Astrocyte of the hippocampus (primary cell): ENCODE data around the gene TMEM51.
A peak's percentile ranks its signal among the peaks of the same experiment; 100 is the strongest.

Experiments
- DNase-seq: peaks from one replicate; pipeline ENCODE4 v3.0.0; 2011; ENCODE audit warnings: low read depth, low spot score

The TMEM51 gene

DNA sequence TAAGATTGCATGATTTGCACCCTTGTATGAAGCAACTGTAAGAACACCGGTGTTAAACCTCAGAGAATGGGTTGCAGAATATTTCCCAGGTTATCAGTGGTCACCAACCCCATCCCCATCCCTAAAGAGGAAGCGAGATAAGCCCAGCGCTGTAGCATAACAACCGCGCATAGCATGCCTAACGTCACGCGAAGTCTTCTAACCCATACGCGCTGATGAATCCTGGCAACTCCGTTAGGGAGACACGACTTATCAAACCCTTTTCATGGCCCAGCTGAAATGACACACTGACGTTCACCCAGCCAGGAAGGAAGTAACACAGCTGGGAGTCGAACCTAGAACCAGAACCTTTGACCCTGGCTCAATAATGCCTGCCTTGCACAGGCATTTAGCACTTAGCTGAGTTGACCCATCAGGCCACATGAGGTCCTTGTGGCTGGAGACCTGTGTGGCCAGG is 24.2 kb downstream of the TMEM51 start:
- no peak for DNase-seq

DNA sequence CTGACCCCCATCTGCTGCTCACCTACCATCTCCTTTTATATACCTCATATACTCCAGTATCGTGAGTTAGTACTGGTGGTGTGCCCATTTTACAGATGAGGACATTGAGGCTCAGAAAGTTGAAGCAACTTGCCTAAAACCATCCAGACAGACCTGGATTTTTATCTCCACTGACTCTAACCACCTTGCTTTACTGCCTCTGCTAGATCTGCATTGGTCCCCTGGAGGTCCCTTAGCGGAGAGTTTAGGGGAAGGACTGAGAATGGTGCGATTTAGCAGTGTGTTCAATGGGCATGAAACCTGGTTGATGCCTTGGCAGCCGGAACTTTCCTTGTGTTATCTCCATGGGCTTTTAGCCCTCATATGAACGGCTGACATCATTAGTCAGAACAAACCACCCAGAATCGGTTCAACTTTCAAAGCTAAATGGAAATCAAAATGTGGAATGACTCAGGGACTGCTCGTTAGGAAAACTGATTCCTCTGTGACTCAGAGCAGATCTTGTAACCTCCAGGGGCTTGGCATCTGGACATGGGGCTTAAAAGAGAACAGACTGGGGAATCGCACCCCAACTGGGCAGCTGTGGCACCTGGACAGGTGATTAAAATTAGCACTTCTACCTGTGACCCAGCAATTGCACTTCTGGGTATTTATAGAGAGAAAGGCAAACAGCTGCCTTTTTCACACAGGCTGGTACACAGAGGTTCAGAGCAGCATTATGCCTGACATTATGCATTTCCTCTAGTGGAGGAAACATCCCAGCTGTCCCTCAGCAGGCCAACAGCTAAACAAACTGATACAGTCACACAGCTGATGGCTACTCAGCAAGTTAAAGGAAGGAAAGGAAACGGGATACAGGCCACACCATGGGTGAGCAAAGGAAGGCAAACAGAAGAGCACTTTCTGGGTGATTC is 25.3 kb downstream of the TMEM51 start:
- peak; percentile 92 for DNase-seq

DNA sequence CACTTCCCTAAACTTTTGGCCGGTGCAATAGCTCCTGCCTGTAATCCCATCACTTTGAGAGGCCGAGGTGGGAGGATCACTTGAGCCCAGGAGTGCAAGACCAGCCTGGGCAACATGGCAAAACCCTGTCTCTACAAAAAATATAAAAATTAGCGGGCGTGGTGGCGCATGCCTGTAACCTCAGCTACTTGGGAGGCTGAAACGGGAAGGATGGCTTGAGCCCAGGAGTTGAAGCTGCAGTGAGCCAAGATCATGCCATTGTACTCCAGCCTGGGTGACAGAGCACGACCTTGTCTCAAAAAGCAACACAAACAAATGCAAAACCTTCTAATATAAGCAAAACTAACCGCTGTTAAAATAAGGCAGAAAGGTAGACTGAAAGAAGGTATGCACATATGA is 25.9 kb downstream of the TMEM51 start:
- no peak for DNase-seq

DNA sequence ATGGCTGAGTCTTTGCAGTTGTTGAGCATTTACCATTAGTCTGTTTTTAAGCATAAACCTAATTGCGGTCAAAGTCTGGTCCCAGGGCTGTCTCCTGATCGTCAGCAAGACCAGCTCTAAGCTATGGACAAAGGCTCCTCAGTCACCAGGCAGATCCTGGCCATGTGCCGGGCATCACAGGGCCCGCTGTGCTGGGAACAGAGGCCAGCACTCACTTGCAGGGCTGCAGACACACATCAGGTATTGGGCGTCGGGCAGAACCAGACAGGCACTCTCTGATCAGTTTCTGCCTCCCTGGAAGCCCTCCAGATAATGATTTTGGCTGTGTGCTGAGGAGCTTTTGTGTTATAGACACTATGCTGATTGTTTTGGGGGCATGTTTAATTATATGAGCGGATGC is 26.6 kb downstream of the TMEM51 start:
- peak; percentile 41 for DNase-seq

DNA sequence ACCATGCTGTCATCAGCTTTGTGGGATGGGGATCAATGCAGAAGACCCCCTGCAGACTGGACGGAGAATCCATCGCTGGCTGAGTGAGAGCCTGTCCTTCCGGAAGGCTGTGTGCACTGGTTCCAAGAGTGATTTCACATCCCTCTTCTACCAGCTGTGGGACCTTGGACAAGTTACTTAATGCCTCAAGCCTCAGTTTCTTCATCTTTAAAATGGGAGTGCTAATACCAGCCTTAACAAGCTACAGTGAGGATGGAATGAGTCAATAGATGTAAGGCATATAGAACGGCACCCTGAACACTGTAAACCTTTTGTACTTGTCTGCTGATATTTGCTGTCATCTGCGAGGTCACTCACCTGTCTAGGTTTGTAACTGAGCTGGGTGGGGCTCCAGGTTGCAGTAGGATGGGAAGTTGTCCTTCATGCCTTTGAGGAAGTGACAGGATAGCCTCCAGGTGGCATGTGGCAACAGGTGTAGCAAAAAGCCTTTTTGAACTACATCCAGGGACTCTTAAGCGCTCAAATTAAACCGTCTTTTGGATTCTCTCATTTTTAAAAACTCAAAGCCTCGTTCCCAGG is 27.5 kb downstream of the TMEM51 start:
- DNase-seq = no peak

DNA sequence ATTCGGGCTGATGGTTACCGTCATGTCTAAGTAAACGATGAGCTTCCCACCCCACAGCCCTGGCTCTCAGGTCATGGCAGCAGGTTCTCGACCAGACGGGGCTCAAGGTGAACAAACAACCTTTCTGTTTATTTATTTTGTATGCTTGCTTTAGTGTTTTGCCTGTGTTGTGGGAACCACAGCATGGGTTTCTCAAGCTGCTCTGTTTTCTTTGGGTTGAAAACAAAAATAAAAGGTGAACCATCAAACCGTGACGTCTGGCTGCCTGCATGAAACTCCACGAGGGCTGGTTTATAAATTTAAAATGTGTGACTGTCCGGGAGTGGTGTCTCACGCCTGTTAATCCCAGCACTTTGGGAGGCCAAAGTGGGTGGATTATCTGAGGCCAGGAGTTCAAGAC is 28.0 kb downstream of the TMEM51 start:
- no peak for DNase-seq

DNA sequence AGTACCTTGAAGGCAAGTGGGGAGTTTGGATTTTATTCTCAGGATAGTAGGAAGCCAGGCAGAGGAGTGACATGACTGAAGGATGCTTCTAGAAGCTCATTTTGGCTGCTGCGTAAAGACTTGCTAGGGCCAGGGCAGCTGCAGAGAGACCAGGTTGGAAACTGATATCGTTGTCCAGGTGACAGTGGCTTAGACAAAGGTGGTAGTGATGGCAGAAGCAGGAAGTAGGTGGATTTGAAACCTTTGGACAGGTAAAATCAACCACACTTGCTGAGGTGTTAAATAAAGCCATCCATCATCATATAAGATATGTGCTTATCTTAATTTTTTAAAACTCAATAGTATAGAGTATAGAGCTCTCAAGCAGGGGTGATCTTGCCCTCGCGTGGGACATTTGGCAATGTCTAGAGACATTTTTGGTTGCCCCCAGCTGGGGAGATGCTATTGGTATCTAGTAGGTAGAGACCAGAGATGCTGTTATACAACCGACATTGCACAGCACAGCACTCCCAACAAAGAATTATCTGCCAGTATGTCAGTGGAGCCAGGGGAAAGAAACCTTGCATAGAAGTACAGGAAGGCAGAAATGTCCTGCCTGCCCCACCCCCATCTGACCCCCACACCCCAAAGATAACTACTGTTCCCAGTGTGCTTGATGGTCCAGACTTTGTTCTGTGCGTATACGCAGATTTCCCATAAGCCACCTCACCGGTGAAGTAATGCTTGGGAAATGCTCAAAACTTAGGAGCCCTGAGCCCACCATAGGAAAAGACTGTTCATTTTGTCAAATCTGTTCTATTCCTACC is 31.1 kb downstream of the TMEM51 start:
- DNase-seq = no peak

DNA sequence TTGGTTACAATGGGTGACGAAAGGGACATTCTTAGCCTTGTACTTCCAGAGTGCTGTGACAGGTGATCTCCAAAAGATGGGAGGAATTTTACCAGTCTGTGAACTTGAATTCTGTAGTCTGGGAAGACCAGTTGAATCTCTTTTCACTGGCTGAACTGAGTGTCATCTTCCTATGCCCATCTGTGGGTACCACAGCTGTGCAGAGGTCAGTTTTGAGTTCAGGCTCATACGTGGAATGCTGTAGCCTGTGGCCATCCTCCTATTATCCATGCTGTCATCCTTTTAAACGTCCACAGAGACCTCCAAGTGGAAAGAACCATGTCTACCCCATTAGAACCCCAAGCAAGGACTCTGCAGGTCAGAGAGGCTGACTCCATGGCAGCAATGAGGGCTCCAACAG is 32.1 kb downstream of the TMEM51 start:
- DNase-seq = no peak

DNA sequence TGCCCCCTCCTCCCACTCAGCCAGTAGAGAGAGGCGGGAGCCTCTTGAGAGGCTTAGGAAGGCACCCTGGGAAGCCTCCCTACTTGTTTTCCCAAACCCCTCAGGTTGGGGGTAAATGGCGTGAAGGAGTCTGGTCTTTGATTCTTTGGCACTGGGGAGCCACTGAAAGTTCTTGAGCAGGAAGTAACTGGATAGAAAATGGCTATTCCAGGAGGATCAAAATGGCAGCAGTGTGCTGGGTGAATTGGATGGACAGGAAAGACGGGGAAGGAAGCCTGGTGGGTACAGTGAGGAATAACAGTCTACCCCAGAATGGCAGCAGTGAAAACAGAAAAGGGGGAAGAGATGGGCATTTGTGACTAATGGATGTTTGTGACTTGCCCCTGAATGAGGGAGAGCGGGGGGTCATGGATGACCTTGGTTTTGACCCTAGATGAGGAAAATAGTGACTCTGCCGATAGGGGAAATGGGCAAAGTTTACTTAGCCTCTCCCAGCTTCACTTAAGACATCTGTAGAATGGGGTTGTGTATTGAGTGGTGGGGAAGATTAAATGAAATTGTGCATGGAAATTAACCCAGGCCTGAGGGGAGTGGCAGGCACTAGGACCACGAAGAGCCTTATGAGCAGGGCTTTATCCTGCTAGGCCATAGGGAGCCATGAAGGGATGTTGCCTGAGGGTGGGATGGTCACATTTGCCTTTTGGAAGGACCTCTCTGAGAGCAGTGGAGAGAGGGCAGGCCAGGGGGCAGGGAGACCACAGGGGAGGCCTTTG is 32.7 kb downstream of the TMEM51 start:
- no peak for DNase-seq

DNA sequence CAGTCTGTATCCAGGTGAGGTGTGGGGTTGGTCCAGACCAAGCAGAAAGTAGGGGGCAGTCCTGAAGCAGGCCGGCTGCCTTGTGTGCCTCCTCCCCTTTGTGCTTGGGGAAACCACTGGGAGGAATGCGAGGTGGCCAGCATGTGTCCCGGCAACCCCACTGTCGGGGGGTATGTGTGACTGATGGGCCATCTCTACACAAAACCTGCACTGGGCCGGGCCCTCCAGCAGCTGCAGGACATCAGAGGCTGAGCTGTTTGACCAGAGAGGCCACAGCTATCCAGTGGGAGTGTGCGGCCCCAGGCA is 33.3 kb downstream of the TMEM51 start:
- DNase-seq = no peak

DNA sequence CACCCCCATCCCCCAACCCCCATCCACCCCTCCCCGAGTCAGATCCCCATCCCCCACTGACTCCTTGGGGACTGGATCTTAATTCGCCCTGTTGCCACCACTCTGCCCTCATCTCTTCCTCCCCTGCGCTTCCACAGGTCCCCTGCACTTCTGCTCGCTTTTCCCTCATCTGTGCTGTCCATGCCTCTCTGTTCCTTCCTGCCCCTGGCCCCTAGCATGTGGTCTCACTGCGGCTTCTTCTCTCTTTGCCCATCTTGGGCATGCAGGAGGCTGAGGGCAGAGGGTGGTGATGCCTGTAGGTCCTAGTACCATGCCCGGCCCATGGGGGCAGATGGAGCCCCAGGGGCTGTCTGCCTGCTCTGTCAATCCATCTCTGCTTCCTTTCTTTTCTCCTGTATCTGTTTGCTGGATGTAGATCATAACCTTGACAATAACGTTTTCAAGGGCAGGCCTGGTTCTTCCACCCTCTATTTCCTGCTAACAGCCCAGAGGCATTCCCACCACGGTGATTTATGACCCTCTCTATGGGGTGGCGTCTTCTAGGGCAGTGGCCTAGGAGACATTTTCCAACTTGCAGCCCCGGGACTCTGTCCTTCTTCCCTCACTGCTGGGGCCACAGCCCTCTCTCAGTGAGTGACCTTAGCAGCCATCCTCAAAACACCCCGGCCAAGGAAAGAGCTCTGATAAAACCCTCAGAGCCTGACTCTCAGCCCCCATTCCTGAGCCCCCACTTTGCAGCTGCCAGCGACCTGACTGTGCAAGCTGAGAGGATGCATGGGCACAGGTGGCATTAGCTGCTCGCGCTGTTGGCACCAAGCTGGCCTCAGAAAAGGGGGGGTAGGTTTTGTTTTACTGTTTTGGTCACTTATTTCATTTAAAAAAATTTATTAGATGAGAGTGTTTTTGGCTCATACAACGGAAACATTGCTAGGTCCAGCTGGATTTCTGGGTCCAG is 33.9 kb downstream of the TMEM51 start:
- DNase-seq = no peak

DNA sequence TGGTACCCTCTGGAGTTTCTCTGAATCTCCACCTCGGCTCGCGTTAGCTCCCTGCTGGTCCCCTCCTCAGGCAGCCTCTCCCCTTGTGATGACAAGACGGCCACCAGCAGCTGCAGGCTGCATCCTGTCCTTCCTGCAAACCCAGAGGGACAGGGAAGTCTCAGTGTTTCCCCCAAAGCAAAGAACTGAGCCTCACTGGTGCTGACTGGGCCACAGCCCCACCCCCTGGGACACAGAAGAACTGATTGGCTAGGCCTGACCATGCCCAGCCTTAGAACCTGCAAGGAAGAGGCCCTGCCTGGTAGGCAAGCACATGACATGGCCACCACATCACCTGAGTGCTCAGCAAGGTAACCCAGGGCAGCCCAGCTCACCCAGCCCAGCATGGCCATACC is 34.6 kb downstream of the TMEM51 start:
- DNase-seq = no peak

DNA sequence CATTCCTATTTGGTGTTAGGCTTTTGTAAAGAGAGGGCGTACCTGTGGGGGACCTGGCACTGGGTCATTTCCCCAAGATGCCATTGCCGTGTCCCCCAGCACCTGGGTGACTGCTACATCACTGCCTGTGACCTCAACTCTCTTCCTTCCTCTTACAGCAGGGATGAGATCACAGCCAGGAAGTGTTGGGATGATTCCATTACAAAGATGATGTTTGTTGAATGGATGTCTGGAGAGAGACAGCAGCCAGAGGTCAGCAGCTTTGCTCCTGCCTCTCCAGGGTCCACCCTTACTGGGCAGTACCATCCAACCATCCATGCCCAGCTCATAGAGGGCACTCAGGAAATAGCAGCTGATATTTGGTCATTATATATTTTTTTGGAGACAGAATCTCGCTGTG is 35.1 kb downstream of the TMEM51 start:
- DNase-seq = no peak

DNA sequence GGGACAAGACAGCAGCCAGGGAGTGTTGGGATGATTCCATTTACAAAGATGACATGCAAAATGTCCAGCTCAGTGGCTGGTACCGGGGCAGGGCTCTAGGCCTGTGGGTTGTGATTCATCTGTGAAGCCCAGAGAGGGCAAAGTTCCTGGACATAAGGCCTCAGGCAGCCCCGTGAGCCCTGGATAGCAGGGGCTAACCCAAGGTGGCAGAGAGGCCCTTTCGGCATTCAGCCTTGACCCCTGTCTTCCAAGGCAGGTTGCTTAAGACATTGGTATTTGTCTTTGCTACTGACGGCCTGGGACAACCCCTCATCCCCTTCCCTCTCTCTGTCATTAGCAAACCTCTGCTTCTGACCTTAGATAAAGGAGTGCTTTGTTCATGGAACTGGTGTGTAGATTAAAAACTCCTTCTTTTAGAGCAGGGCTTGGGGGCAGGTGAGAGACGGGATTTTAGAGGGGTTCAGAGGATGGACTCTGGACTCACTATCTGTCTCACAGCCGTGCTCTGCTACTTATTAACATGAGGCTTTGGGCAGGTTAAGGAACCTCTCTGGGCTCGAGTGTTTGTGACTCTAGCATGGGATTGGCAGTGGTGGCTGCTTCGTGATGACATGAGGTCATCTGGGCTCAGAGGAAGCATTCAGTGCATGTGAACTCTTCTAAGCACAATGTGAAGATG is 36.3 kb downstream of the TMEM51 start:
- no peak for DNase-seq

DNA sequence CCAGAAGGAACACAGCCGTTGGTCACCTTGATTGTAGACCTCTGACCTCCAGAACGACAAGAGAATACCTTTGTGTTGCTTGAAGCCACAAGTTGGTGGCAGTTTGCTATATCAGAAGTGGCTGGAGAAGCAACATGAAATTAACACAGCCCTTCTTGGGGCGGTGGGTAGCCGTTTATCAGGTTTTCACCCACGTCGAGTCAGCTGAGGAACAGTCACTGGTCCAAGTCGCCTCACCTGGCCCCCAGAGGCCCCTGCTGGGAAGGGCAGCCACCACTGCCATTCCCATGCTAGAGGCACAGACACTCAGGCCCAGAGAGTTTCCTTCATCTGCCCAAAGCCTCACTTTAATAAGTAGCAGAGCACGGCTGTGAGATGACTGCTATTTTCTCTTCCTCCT is 37.7 kb downstream of the TMEM51 start:
- no peak for DNase-seq

DNA sequence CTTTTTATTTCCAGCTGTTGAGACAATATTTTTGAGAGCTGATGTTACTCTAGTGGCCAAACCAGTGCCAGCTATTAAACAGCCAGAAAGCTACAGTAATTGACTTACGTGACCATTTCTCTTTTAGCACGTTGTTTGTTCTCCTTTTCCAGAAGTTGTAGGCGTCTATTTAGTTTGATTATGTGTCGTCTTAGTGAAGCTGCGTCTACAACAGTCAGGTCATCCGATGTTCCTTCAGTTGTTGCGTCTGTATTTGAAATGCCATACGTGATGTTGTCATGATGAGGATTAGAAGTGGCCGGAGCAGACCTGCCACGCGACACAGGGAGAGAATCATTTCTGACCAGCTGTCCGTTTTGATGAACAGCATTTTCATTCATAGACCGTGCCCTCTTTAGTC is 38.2 kb downstream of the TMEM51 start:
- DNase-seq = no peak

DNA sequence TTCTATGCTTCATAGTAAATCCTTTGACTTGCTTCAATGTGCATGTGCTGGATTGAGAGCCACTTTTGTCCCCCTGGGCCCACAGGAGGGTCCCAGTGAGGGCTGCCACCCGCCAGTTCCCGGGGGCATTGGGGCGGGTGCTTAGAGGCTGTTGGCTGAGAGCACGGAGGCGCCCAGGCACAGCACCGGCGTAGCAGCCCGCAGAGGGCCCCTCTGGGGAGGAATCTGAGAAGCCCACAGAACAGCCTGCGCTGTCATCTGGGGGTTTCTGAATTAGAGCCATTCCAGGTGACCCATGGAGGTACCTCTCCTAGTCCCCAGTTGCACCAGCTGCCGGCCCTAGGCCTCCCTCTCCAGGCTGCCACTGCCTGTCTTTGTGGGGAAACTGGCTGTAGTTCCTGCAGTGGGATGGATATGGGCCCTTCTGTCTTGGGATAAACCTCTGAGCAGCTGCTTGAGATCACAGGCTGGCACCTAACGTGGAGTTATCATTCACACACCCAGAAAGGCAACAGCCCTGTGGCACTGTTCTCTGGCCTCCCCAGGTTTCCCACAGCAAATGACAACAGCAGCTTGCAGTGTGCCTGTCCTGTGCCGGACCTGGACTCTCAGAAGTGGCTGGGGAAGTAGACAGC is 39.5 kb downstream of the TMEM51 start:
- no peak for DNase-seq

DNA sequence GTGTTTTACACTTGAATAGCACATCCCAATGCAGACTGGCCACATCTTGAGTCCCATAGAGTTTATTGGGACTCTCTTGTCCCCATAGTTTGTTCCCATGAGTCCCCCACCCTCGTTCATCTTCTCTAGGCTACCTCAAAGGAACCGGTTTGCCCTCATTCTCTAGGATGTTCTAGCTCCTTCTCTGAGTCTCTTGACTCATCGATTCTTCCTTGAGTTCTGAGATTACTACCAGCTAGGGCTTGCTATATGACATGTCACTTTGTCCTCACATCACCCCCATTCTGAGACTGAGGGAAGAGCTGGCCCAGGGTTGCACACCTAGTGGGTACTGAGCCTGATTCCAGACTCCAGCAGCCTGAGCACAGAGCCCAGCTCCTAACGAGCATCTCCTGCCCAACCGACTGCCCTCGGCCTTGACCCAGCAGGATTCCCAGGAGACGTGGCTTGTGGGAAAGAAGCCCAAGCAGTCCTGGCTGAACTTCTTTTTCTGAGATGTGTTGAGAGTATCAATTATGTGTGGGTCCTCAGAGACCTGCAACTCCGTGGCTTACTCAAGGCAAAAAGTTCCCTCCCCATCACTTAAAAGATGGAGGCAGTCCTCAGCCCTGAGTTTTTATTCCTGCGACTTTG is 42.0 kb downstream of the TMEM51 start:
- DNase-seq = no peak

DNA sequence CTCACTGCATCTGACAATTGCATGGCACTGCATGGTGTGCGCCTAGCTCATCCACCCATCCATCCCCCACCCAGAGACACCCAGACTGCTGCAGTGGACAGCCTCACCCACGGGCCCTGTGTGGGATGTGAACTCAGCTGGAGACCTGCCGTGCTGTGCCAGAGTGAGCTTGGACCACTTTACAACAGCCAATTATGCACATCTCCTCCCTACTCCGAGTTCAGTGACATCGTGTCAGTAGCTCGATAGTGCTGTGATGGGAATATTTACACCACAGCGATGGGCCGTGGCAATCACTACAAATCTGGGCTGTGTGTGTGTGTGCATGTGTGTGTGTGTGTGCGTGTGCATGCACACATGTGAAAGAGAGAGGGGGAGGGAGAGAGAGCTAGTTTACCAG is 42.5 kb downstream of the TMEM51 start:
- DNase-seq = no peak
